Measurements from ENCODE around the gene FPGS.

DNA sequence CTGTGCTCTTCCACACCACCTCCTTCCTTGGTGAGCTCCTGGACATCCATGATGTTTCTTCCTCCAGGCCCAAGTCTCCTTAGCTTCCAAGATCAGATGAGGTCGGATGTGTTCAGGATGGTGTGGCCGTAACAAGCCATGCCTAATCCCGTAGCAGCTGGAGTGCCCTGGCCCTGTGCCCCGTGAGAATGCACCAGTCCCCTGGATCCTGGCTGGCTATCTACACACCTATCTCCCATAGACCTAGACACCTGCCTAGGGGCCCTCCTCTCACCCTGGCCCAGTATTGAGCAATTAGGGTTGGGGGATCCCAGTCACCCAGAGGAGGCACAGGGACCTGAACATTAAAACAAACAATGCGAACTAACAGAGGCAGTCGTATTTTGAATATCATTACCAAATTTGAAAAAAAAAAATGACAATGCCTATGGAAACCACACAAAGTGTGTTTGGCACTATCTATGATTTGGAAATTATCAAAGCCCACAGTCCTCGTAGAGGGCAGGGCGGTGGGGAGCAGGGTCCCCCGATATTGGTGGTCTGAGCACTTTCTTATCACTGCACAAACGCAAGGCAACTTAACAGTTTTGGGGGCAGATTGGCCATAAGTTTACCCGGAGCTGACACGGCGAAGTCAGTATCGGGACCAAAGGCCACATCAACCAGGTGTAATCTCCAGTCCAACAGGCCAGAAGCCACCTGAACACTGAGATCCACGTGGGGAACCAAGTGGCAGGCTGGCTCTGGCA is 38.6 kb downstream of the FPGS start:
- TF ChIP-seq CTCF (IDR thresholded peaks at IDR 0.05 in 2 of 3, conservative IDR thresholded peaks at IDR 0.05 in 1 of 3; ENCODE audit: borderline replicate concordance in 1 of 3, insufficient read depth in 1 of 3, low read depth in 2 of 3, low read length in 2 of 3) (no peak), SIN3A (IDR thresholded peaks at IDR 0.05; ENCODE audit: low read depth) (no peak), POLR2AphosphoS5 (IDR thresholded peaks at IDR 0.05; ENCODE audit: low read depth, low read length) (no peak), REST (IDR thresholded peaks at IDR 0.05; ENCODE audit: low read depth) (no peak), ZFX (IDR thresholded peaks at IDR 0.05) (no peak), EZH2 (IDR thresholded peaks at IDR 0.05) (no peak), FOSL1 (IDR thresholded peaks at IDR 0.05; ENCODE audit: low read depth) (no peak)
